Esophagus muscularis mucosa (tissue), 4 donors: Measurements from ENCODE around the gene CUL5. TPM values are rescaled to one million over a fixed set of nuclear protein-coding genes. Genes with fewer than 3 reads are reported as not detected.
A peak's percentile ranks its signal among the peaks of the same experiment; 100 is the strongest.

Experiments
- DNase-seq: peaks from one replicate; pipeline ENCODE4 v3.0.0-alpha.2; 2017; ENCODE audit errors: extremely low spot score
- H3K27ac ChIP-seq, 4 donors: fragments of 200-600 bp; sonication (generic); replicated peaks in 1 of 4; 1 replicate in 3 of 4; 2 replicates in 1 of 4; pipeline ENCODE4 v1.5.1; 2016 to 2019; ENCODE audit warnings: mild to moderate bottlenecking in 1 of 4
- H3K27me3 ChIP-seq, 4 donors: fragments of 200-600 bp; sonication (generic); one replicate each; pipeline versions ENCODE4 v1.5.1 to v1.6.0; 2016 to 2019
- H3K36me3 ChIP-seq, 4 donors: fragments of 200-600 bp; sonication (generic); one replicate each; pipeline ENCODE4 v1.5.1; 2016 to 2019
- H3K4me1 ChIP-seq, 4 donors: fragments of 200-600 bp; sonication (generic); one replicate each; pipeline ENCODE4 v1.5.1; 2016 to 2019
- H3K4me3 ChIP-seq, 4 donors: fragments of 200-600 bp; sonication (generic); 1 replicate in 2 of 4; 2 replicates in 2 of 4; pipeline ENCODE4 v1.5.1; 2016 to 2019; ENCODE audit warnings: mild to moderate bottlenecking in 4 of 4, moderate library complexity in 1 of 4
- H3K9me3 ChIP-seq, 4 donors: fragments of 200-600 bp; sonication (generic); 1 replicate in 3 of 4; 2 replicates in 1 of 4; pipeline ENCODE4 v1.5.1; 2016 to 2019
- EP300 ChIP-seq: sonication (generic); formaldehyde crosslinking; IDR thresholded peaks from one replicate; pipeline ENCODE4 v1.6.1; 2017; ENCODE audit warnings: antibody characterized with exemption
- POLR2A ChIP-seq: fragments of 450-650 bp; IDR thresholded peaks from one replicate; pipeline ENCODE4 v1.6.1; 2017; ENCODE audit warnings: antibody characterized with exemption, moderate library complexity, mild to moderate bottlenecking, low read depth
- POLR2AphosphoS5 ChIP-seq, 2 donors: sonication (generic); formaldehyde crosslinking; IDR thresholded peaks; one replicate each; pipeline ENCODE4 v1.6.1; 2017; ENCODE audit warnings: antibody characterized with exemption in 2 of 2
- WGBS: methylation state at CpG from one replicate; pipeline ENCODE4 v1.1.5; 2018; 5-methylcytosine and 5-hydroxymethylcytosine counted together
- intact Hi-C: fragments of 100-400 bp; cut with DNase I; formaldehyde crosslinking; loops from one replicate; pipeline ENCODE4 v1.15.1; 2023
- total RNA-seq, 4 donors: library from RNA; depleted of rRNA; stranded (reverse); fragments of >200 nt; gene quantifications; one replicate each; pipeline versions ENCODE4 v1.1.0 to v1.2.1, GENCODE V29; 2016
- TF ChIP-seq, protein P1 (sequence below), 3 experiments: fragments of 200-600 bp in 2 of 3; fragments of 450-650 bp in 1 of 3; sonication (generic) in 2 of 3; IDR thresholded peaks; one replicate each; pipeline ENCODE4 v1.5.1; 2017 to 2019; ENCODE audit warnings: antibody characterized with exemption in 3 of 3, mild to moderate bottlenecking in 2 of 3, moderate library complexity in 1 of 3

Gene CUL5
- total RNA-seq, 4 donors from 2014 or later, result 23.4 to 28.1 (median 26.3) TPM

GRCh38 chr11:107991868-107992414 lies 16.8 kb upstream of the CUL5 start:
- Histone ChIP-seq H3K27ac (no peak overlapping the region), H3K27me3 (no peaks in the 10 kb centered on the region), H3K36me3 (no peaks in the 10 kb centered on the region), H3K4me1 (no peaks in the 10 kb centered on the region), H3K4me3 (no peak overlapping the region), H3K9me3 (no peaks in the 10 kb centered on the region)
- DNase-seq, result no peak
- TF ChIP-seq POLR2A, result no peak
- no peak for TF ChIP-seq POLR2AphosphoS5 (IDR thresholded peaks at IDR 0.05)
- TF ChIP-seq, protein P1, sequence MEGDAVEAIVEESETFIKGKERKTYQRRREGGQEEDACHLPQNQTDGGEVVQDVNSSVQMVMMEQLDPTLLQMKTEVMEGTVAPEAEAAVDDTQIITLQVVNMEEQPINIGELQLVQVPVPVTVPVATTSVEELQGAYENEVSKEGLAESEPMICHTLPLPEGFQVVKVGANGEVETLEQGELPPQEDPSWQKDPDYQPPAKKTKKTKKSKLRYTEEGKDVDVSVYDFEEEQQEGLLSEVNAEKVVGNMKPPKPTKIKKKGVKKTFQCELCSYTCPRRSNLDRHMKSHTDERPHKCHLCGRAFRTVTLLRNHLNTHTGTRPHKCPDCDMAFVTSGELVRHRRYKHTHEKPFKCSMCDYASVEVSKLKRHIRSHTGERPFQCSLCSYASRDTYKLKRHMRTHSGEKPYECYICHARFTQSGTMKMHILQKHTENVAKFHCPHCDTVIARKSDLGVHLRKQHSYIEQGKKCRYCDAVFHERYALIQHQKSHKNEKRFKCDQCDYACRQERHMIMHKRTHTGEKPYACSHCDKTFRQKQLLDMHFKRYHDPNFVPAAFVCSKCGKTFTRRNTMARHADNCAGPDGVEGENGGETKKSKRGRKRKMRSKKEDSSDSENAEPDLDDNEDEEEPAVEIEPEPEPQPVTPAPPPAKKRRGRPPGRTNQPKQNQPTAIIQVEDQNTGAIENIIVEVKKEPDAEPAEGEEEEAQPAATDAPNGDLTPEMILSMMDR (IDR thresholded peaks at IDR 0.05), result no peak
- no peak for TF ChIP-seq EP300
- WGBS, result 71% methylated on average over 5 of the region's 5 CpGs
- intact Hi-C loops, result no loop called here

DNA sequence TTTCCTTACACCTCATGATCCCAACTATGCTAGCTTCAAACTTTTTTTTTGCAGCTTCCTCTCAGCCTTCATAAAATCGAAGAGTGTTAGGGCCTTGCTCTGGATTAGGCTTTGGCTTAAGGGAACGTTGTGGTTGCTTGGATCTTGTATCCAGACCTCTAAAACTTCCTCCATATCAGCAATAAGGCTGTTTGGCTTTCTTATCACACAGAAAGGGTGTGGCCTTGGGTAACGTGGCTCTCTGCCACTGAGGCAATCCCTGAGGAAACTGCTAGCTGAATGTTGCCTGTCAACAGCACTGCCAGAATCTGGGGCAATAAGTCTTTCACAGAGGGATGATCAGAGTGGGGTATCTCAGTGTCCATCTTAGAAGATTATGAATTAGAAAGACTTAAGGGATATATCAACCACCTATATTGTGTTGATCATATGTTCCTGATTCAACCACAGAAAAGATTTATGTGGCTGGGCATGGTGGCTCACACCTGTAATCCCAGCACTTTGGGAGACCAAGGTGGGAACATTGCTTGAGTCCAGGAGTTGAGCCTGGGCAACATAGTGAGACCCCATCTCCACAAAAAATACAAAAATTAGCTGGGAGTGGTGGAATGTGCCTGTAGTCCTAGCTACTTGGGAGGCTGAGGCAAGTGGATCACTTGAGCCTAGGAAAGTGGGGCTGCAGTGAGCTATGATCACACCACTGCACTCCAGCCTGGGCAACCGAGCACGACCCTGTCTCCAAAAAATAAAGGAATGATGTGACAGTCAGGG lies 12.5 kb upstream of the CUL5 start:
- Histone ChIP-seq H3K27me3 (no peaks in the 10 kb centered on the region), H3K4me1 (no peaks in the 10 kb centered on the region), H3K36me3 (no peaks in the 10 kb centered on the region), H3K4me3 (no peak overlapping the region), H3K27ac (no peak overlapping the region), H3K9me3 (no peaks in the 10 kb centered on the region)
- intact Hi-C loops, result no loop called here
- no peak for DNase-seq
- 59% methylated on average over 5 of the region's 5 CpGs for WGBS
- TF ChIP-seq POLR2AphosphoS5 (IDR thresholded peaks at IDR 0.05), result no peak
- TF ChIP-seq, protein P1 (IDR thresholded peaks at IDR 0.05), result no peak
- TF ChIP-seq POLR2A, result no peak
- no peak for TF ChIP-seq EP300

DNA sequence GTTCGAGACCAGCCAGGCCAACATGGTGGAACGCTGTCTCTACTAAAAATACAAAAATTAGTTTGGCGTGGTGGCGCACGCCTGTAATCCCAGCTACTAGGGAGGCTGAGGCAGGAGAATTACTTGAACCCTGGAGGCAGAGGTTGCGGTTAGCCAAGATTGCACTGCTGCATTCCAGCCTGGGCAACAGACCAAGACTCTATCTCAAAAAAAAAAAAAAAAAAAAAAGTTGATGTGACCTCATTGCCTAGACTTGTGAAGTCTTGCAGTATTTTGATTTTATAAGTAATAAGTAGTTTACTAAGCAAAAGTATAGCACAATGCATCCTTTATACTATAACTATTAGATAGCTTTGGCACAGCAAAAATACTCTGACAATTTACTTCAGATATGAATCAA lies 9.9 kb upstream of the CUL5 start:
- H3K27me3 ChIP-seq, result no peaks in the 10 kb centered on the region
- WGBS, result 97% methylated on average over 6 of the region's 6 CpGs
- H3K4me1 ChIP-seq, result no peaks in the 10 kb centered on the region
- intact Hi-C loops, result no loop called here
- no peaks in the 10 kb centered on the region for H3K36me3 ChIP-seq
- TF ChIP-seq, protein P1 (IDR thresholded peaks at IDR 0.05), result no peak
- no peak for TF ChIP-seq EP300
- no peak for DNase-seq
- H3K9me3 ChIP-seq, result no peaks in the 10 kb centered on the region
- H3K4me3 ChIP-seq, result no peak overlapping the region
- no peak overlapping the region for H3K27ac ChIP-seq

DNA sequence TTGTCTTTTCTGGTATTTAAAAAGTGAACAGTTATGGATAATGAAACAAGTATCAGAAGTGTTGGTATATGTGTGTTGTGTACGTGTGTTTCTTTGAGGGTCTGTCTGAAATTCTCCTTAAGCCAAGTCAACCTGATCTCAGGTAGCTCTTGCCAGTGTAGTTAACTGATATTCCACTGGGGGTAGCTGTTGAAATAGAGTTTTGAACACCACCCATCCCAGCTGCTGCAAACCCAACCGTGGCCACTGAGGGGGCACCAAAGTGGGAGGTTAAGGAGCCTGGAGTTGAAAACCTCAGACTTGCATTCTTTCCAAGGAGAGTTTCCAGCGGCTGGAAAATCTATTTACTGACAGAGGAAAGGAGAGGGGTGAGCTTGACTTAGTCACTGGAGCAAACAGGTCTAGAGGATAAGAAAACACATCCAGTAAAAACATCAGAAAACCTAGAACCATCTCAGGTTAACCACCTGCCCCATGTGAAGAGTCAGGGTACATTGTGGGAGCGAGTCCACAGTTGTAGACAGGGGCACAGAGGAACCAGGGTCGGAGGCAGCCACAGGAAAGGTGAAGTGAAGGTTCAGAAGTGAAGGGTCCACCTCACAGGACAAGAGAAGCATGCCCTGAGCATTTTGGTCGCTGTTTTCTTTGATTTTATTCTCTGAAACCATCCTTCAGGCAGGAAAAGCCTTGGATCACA lies 8.8 kb upstream of the CUL5 start:
- intact Hi-C loops, result no loop called here
- Histone ChIP-seq H3K27ac (no peak overlapping the region), H3K4me1 (no peaks in the 10 kb centered on the region), H3K4me3 (no peak overlapping the region), H3K27me3 (no peaks in the 10 kb centered on the region), H3K36me3 (no peaks in the 10 kb centered on the region), H3K9me3 (no peaks in the 10 kb centered on the region)
- DNase-seq, result no peak
- no peak for TF ChIP-seq EP300
- no peak for TF ChIP-seq POLR2AphosphoS5 (IDR thresholded peaks at IDR 0.05)
- TF ChIP-seq, protein P1 (IDR thresholded peaks at IDR 0.05), result peak in 2 of 3 experiments; percentile 18 to 38
- TF ChIP-seq POLR2A, result no peak
- 38% methylated on average over 6 of the region's 6 CpGs for WGBS
